ENCODE results near the gene ADH4. TPM values are rescaled to one million over a fixed set of nuclear protein-coding genes. Genes with fewer than 3 reads are reported as not detected.

The ADH4 gene
- total and polyA plus RNA-seq, 2 donors, result 0.09 to 0.78 TPM

GRCh38 chr4:99165978-99166377 is 21.9 kb upstream of the ADH4 start:
- WGBS, result 94% methylated on average over 1 of the region's 1 CpG
- Histone ChIP-seq H3K4me1 (ENCODE audit: control insufficient read depth in 2 of 2, insufficient read depth in 2 of 2, low read length in 2 of 2) (no peaks in the 10 kb centered on the region), H3K27me3 (ENCODE audit: control insufficient read depth in 2 of 2, insufficient read depth in 1 of 2, low read length in 1 of 2) (no peaks in the 10 kb centered on the region), H3K9me3 (ENCODE audit: control insufficient read depth in 2 of 2, insufficient read depth in 1 of 2, low read length in 1 of 2) (no peaks in the 10 kb centered on the region), H3K36me3 (ENCODE audit: control insufficient read depth in 2 of 2, insufficient read depth in 2 of 2, low read length in 1 of 2) (no peaks in the 10 kb centered on the region), H3K27ac (ENCODE audit: low read depth in 1 of 2, low read length in 1 of 2) (no peak overlapping the region), H3K4me3 (ENCODE audit: low read length in 2 of 2) (no peak overlapping the region)
- DNase-seq (ENCODE audit: low read depth in 6 of 9, low spot score in 9 of 9), result no peak

GRCh38 chr4:99161373-99162099 is 17.4 kb upstream of the ADH4 start:
- no peaks in the 10 kb centered on the region for H3K36me3 ChIP-seq (ENCODE audit: control insufficient read depth in 2 of 2, insufficient read depth in 2 of 2, low read length in 1 of 2)
- 97% methylated on average over 3 of the region's 3 CpGs for WGBS
- no peak for DNase-seq (ENCODE audit: low read depth in 6 of 9, low spot score in 9 of 9)

DNA sequence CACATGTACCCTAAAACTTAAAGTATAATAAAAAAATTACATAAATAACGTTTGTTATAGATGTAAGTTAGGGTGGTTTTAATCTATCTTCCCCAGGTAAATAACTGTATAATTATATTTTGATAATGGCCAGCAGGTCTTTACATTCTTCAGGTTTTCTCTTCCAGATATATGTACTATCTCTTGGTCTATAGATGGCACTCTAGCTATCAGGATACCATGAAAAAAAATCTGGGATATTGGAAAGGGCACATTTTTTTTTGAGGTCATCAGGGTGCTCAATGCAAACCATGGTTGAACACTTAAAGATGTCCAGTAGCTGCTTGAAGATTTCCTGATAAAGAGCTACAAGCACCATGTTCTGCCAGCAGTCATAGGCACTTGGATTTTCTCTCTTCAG is 15.6 kb upstream of the ADH4 start:
- WGBS, result 83% methylated on average over 1 of the region's 1 CpG
- Histone ChIP-seq H3K27ac (ENCODE audit: low read depth in 1 of 2, low read length in 1 of 2) (no peak overlapping the region), H3K36me3 (ENCODE audit: control insufficient read depth in 2 of 2, insufficient read depth in 2 of 2, low read length in 1 of 2) (no peaks in the 10 kb centered on the region), H3K4me1 (ENCODE audit: control insufficient read depth in 2 of 2, insufficient read depth in 2 of 2, low read length in 2 of 2) (no peaks in the 10 kb centered on the region), H3K9me3 (ENCODE audit: control insufficient read depth in 2 of 2, insufficient read depth in 1 of 2, low read length in 1 of 2) (no peaks in the 10 kb centered on the region), H3K4me3 (ENCODE audit: low read length in 2 of 2) (no peak overlapping the region), H3K27me3 (ENCODE audit: control insufficient read depth in 2 of 2, insufficient read depth in 1 of 2, low read length in 1 of 2) (no peaks in the 10 kb centered on the region)
- no peak for DNase-seq (ENCODE audit: low read depth in 6 of 9, low spot score in 9 of 9)

More at GRCh38 chr4:99161373-99162099, 17.4 kb upstream of the ADH4 start:
- no peaks in the 10 kb centered on the region for H3K9me3 ChIP-seq (ENCODE audit: control insufficient read depth in 2 of 2, insufficient read depth in 1 of 2, low read length in 1 of 2)
- no peaks in the 10 kb centered on the region for H3K4me1 ChIP-seq (ENCODE audit: control insufficient read depth in 2 of 2, insufficient read depth in 2 of 2, low read length in 2 of 2)
- H3K4me3 ChIP-seq (ENCODE audit: low read length in 2 of 2), result no peak overlapping the region
- H3K27ac ChIP-seq (ENCODE audit: low read depth in 1 of 2, low read length in 1 of 2), result no peak overlapping the region
- no peaks in the 10 kb centered on the region for H3K27me3 ChIP-seq (ENCODE audit: control insufficient read depth in 2 of 2, insufficient read depth in 1 of 2, low read length in 1 of 2)

- Histone ChIP-seq H3K4me3 (ENCODE audit: low read length in 2 of 2) (no peak overlapping the region), H3K36me3 (ENCODE audit: control insufficient read depth in 2 of 2, insufficient read depth in 2 of 2, low read length in 1 of 2) (no peaks in the 10 kb centered on the region), H3K27me3 (ENCODE audit: control insufficient read depth in 2 of 2, insufficient read depth in 1 of 2, low read length in 1 of 2) (no peaks in the 10 kb centered on the region), H3K27ac (ENCODE audit: low read depth in 1 of 2, low read length in 1 of 2) (no peak overlapping the region), H3K9me3 (ENCODE audit: control insufficient read depth in 2 of 2, insufficient read depth in 1 of 2, low read length in 1 of 2) (no peaks in the 10 kb centered on the region), H3K4me1 (ENCODE audit: control insufficient read depth in 2 of 2, insufficient read depth in 2 of 2, low read length in 2 of 2) (no peaks in the 10 kb centered on the region)
- no peak for DNase-seq (ENCODE audit: low read depth in 6 of 9, low spot score in 9 of 9)
- WGBS, result 94% methylated on average over 3 of the region's 3 CpGs
Observed at GRCh38 chr4:99157478-99157935, 13.4 kb upstream of the ADH4 start.

DNA sequence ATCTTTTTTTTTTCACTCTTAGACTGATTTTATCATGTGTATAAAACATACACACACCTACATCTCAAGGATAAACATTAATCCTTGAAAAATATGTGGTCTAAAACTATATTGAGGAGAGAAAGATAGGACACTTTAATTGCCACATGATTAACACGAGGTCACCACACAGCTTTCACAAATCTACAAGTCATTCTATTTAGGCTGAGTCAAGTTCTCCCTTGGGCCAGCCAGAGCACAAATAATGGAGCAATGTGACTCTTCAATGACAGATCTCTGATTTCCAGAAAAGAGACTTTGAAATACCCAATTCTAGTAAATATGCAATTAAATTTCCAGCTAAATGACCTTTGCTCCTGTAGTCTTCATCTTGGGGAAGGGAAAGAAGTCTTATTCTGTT is 12.9 kb upstream of the ADH4 start:
- Histone ChIP-seq H3K27me3 (ENCODE audit: control insufficient read depth in 2 of 2, insufficient read depth in 1 of 2, low read length in 1 of 2) (no peaks in the 10 kb centered on the region), H3K4me3 (ENCODE audit: low read length in 2 of 2) (no peak overlapping the region), H3K4me1 (ENCODE audit: control insufficient read depth in 2 of 2, insufficient read depth in 2 of 2, low read length in 2 of 2) (no peaks in the 10 kb centered on the region), H3K27ac (ENCODE audit: low read depth in 1 of 2, low read length in 1 of 2) (no peak overlapping the region), H3K36me3 (ENCODE audit: control insufficient read depth in 2 of 2, insufficient read depth in 2 of 2, low read length in 1 of 2) (no peaks in the 10 kb centered on the region), H3K9me3 (ENCODE audit: control insufficient read depth in 2 of 2, insufficient read depth in 1 of 2, low read length in 1 of 2) (no peaks in the 10 kb centered on the region)
- 91% methylated on average over 1 of the region's 1 CpG for WGBS
- no peak for DNase-seq (ENCODE audit: low read depth in 6 of 9, low spot score in 9 of 9)

- no peak for DNase-seq (ENCODE audit: low read depth in 6 of 9, low spot score in 9 of 9)
- no peaks in the 10 kb centered on the region for H3K27me3 ChIP-seq (ENCODE audit: control insufficient read depth in 2 of 2, insufficient read depth in 1 of 2, low read length in 1 of 2)
- H3K4me3 ChIP-seq (ENCODE audit: low read length in 2 of 2), result no peak overlapping the region
- no peaks in the 10 kb centered on the region for H3K36me3 ChIP-seq (ENCODE audit: control insufficient read depth in 2 of 2, insufficient read depth in 2 of 2, low read length in 1 of 2)
- no peaks in the 10 kb centered on the region for H3K4me1 ChIP-seq (ENCODE audit: control insufficient read depth in 2 of 2, insufficient read depth in 2 of 2, low read length in 2 of 2)
- no peaks in the 10 kb centered on the region for H3K9me3 ChIP-seq (ENCODE audit: control insufficient read depth in 2 of 2, insufficient read depth in 1 of 2, low read length in 1 of 2)
- 97% methylated on average over 4 of the region's 4 CpGs for WGBS
- H3K27ac ChIP-seq (ENCODE audit: low read depth in 1 of 2, low read length in 1 of 2), result no peak overlapping the region
Observed at GRCh38 chr4:99154658-99155342, 10.7 kb upstream of the ADH4 start.

- 43% methylated on average over 1 of the region's 1 CpG for WGBS
- H3K4me1 ChIP-seq (ENCODE audit: control insufficient read depth in 2 of 2, insufficient read depth in 2 of 2, low read length in 2 of 2), result no peaks in the 10 kb centered on the region
- DNase-seq (ENCODE audit: low read depth in 6 of 9, low spot score in 9 of 9), result no peak
- no peaks in the 10 kb centered on the region for H3K9me3 ChIP-seq (ENCODE audit: control insufficient read depth in 2 of 2, insufficient read depth in 1 of 2, low read length in 1 of 2)
- no peak overlapping the region for H3K27ac ChIP-seq (ENCODE audit: low read depth in 1 of 2, low read length in 1 of 2)
- H3K4me3 ChIP-seq (ENCODE audit: low read length in 2 of 2), result no peak overlapping the region
- H3K36me3 ChIP-seq (ENCODE audit: control insufficient read depth in 2 of 2, insufficient read depth in 2 of 2, low read length in 1 of 2), result no peaks in the 10 kb centered on the region
- H3K27me3 ChIP-seq (ENCODE audit: control insufficient read depth in 2 of 2, insufficient read depth in 1 of 2, low read length in 1 of 2), result no peaks in the 10 kb centered on the region
Observed at GRCh38 chr4:99151995-99152394, 7.9 kb upstream of the ADH4 start.

GRCh38 chr4:99151452-99151851 is 7.4 kb upstream of the ADH4 start:
- Histone ChIP-seq H3K36me3 (ENCODE audit: control insufficient read depth in 2 of 2, insufficient read depth in 2 of 2, low read length in 1 of 2) (no peaks in the 10 kb centered on the region), H3K27ac (ENCODE audit: low read depth in 1 of 2, low read length in 1 of 2) (no peak overlapping the region), H3K4me1 (ENCODE audit: control insufficient read depth in 2 of 2, insufficient read depth in 2 of 2, low read length in 2 of 2) (no peaks in the 10 kb centered on the region), H3K4me3 (ENCODE audit: low read length in 2 of 2) (no peak overlapping the region), H3K9me3 (ENCODE audit: control insufficient read depth in 2 of 2, insufficient read depth in 1 of 2, low read length in 1 of 2) (no peaks in the 10 kb centered on the region), H3K27me3 (ENCODE audit: control insufficient read depth in 2 of 2, insufficient read depth in 1 of 2, low read length in 1 of 2) (no peaks in the 10 kb centered on the region)
- WGBS, result 97% methylated on average over 3 of the region's 3 CpGs
- no peak for DNase-seq (ENCODE audit: low read depth in 6 of 9, low spot score in 9 of 9)

DNA sequence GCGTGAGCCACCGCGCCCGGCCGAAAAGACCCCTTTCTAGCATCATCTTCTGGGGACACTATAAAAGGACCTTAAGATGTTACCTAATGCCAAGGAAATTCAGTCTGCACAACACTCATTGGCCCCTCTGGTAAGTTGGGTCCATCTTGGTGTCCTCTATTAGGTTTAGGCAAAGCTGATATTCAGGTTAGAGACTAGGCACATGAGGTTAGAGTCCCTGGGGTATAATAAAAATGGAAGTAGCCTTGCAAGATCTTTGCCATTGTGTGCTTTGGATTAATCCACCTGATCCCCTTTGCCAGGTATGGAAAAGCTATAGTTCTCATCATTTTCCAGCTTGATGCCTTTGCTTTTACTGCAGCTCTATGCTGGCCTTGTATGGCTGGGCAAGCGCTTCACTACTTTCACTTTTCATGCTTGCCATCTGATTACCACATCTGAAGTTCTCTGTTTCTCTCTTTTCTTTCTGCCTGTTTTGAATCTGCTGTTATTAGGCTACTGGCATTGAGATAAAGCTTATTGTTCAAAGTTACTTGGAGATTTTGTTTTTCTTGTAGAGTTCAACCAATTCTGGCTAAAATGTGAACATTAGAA is 5.4 kb upstream of the ADH4 start:
- Histone ChIP-seq H3K4me1 (ENCODE audit: control insufficient read depth in 2 of 2, insufficient read depth in 2 of 2, low read length in 2 of 2) (no peaks in the 10 kb centered on the region), H3K27me3 (ENCODE audit: control insufficient read depth in 2 of 2, insufficient read depth in 1 of 2, low read length in 1 of 2) (no peaks in the 10 kb centered on the region), H3K27ac (ENCODE audit: low read depth in 1 of 2, low read length in 1 of 2) (no peak overlapping the region), H3K36me3 (ENCODE audit: control insufficient read depth in 2 of 2, insufficient read depth in 2 of 2, low read length in 1 of 2) (no peaks in the 10 kb centered on the region), H3K4me3 (ENCODE audit: low read length in 2 of 2) (no peak overlapping the region), H3K9me3 (ENCODE audit: control insufficient read depth in 2 of 2, insufficient read depth in 1 of 2, low read length in 1 of 2) (no peaks in the 10 kb centered on the region)
- no peak for DNase-seq (ENCODE audit: low read depth in 6 of 9, low spot score in 9 of 9)
- WGBS, result 38% methylated on average over 2 of the region's 6 CpGs

Data from thymus (tissue), 11 donors.